ENCODE data around the gene OR10AG1.

Gene OR10AG1

DNA sequence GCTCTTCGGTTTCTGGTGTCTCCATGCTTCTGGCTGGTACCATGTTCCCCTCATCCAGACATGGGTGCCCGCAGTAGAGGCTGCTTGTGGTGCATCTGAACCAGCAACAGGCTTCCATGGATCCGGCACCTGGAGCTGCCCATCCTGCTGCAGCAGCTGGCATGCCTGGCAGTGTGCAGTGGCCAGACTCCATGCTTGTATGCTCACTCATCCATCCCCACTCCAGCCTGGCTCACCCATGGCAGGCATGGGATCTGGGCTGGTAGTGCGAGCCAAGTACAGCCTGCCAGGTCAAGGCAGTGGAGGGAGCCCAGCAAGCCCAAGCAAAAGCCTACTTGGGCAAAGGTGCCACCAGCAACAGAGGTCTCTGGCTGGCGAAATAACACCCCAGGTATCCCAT lies 49.2 kb downstream of the OR10AG1 start:
- Histone ChIP-seq H3K4me1 (ENCODE audit: control insufficient read depth in 1 of 2, insufficient read depth in 1 of 2, low read depth in 1 of 2, low read length in 1 of 2) (no peaks in the 10 kb centered on the region), H3K27me3 (no peaks in the 10 kb centered on the region), H3K9me3 (no peaks in the 10 kb centered on the region), H3K36me3 (no peaks in the 10 kb centered on the region), H3K4me3 (ENCODE audit: low read depth in 1 of 2, low read length in 1 of 2) (no peak overlapping the region), H3K27ac (no peak overlapping the region)
- TF ChIP-seq, protein P1, sequence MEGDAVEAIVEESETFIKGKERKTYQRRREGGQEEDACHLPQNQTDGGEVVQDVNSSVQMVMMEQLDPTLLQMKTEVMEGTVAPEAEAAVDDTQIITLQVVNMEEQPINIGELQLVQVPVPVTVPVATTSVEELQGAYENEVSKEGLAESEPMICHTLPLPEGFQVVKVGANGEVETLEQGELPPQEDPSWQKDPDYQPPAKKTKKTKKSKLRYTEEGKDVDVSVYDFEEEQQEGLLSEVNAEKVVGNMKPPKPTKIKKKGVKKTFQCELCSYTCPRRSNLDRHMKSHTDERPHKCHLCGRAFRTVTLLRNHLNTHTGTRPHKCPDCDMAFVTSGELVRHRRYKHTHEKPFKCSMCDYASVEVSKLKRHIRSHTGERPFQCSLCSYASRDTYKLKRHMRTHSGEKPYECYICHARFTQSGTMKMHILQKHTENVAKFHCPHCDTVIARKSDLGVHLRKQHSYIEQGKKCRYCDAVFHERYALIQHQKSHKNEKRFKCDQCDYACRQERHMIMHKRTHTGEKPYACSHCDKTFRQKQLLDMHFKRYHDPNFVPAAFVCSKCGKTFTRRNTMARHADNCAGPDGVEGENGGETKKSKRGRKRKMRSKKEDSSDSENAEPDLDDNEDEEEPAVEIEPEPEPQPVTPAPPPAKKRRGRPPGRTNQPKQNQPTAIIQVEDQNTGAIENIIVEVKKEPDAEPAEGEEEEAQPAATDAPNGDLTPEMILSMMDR (IDR thresholded peaks at IDR 0.05): no peak
